Measurements from ENCODE around the gene SNAPC3.

Gene SNAPC3

DNA sequence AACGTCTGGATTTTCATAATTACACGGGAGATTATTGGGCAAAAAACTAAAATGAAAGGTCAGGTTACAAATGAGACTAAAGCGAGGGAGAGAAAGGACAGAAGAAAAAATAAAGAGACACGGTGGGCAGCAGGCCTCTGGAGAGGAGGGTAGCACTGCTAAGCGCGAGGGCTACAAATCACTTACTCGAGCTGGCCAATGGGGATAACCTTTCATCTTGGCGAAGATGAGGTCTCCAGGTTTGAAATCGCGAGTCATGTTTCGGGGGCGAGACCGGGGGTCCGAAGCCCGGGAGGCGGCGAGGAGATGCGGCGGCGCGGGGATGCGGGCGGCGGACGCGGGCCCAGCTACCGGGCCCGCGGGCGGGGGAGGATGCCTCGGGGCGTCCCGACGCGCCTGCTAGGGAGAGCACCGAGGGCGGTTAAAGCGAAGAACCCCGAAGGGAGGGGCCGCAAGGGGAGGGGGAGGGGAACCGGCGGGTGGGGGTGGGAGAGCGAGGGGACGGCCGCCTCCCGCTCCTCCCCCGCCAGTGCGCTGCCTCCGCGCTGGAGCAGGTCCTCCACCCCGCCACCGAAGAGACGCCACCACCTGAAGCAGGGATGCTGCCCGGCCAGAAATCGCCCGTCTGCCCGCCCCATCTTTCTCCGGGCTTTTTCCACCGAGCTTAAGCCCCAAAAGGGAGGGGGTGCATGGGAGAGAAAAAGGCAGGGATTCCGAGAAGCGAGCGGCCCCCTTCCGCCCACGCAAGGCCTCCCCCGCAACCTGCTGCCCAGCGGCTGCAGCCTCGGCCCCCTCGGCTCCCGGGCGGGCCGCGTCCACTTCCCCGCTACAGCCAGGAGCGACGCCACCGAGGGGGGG is 87.5 kb downstream of the SNAPC3 start:
- peak overlapping the region; percentile 92 for H3K4me3 ChIP-seq (ENCODE audit: low read depth, low read length)
- no peak for TF ChIP-seq CTCF (IDR thresholded peaks at IDR 0.05; ENCODE audit: low read depth, low read length, missing control alignments)
- in situ Hi-C loops (cut with HindIII; ENCODE audit: low sequenced_read_pairs), result no loop called here
- no peak for DNase-seq (ENCODE audit: low read depth)

- in situ Hi-C loops (cut with HindIII; ENCODE audit: low sequenced_read_pairs), result no loop called here
- peak; percentile 56 for DNase-seq (ENCODE audit: low read depth)
- no peak for TF ChIP-seq CTCF (IDR thresholded peaks at IDR 0.05; ENCODE audit: low read depth, low read length, missing control alignments)
- peak within 1 kb of the TSS; percentile 92 for H3K4me3 ChIP-seq (ENCODE audit: low read depth, low read length)
Observed at GRCh38 chr9:15510789-15511575, 88.3 kb downstream of the SNAPC3 start, which contains the start of gene PSIP1. TSS of gene PSIP1 (minus strand) at chr9:15510970. CDS start at chr9:15510188, 782 bp downstream.

All from astrocyte of the cerebellum (primary cell).